AG09319 (cell line): ENCODE results near the gene SLC16A5.

ENCODE experiments used
- DNase-seq: peaks from one replicate; pipeline ENCODE4 v3.0.0-alpha.2; 2010; ENCODE audit warnings: low read depth; ENCODE audit errors: extremely low read depth
- TF ChIP-seq, protein P1 (sequence below): IDR thresholded peaks from 2 replicates; pipeline ENCODE4 v1.5.1; 2011; ENCODE audit warnings: low read depth, mild to moderate bottlenecking, inconsistent platforms, low read length, moderate library complexity

SLC16A5 gene

DNA sequence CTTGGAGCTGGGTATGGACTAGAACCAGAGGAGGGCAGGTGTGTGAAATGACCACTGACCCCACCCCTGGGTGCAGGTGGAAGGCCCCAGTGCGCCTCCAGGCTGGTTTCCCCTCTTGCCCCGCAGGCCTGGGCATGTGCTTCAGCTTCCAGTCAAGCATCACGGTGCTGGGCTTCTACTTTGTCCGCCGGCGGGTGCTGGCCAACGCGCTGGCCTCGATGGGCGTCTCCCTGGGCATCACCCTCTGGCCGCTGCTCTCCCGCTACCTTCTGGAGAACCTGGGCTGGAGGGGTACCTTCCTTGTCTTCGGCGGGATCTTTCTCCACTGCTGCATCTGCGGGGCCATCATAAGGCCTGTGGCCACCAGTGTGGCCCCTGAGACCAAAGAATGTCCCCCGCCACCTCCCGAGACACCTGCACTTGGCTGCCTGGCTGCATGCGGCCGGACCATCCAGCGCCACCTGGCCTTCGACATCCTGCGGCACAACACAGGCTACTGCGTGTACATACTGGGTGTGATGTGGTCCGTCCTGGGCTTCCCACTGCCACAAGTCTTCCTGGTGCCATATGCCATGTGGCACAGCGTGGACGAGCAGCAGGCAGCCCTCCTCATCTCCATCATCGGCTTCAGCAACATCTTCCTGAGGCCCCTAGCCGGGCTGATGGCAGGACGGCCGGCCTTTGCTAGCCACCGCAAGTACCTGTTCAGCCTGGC lies 12.3 kb downstream of the SLC16A5 start:
- no peak for DNase-seq
- TF ChIP-seq, protein P1, sequence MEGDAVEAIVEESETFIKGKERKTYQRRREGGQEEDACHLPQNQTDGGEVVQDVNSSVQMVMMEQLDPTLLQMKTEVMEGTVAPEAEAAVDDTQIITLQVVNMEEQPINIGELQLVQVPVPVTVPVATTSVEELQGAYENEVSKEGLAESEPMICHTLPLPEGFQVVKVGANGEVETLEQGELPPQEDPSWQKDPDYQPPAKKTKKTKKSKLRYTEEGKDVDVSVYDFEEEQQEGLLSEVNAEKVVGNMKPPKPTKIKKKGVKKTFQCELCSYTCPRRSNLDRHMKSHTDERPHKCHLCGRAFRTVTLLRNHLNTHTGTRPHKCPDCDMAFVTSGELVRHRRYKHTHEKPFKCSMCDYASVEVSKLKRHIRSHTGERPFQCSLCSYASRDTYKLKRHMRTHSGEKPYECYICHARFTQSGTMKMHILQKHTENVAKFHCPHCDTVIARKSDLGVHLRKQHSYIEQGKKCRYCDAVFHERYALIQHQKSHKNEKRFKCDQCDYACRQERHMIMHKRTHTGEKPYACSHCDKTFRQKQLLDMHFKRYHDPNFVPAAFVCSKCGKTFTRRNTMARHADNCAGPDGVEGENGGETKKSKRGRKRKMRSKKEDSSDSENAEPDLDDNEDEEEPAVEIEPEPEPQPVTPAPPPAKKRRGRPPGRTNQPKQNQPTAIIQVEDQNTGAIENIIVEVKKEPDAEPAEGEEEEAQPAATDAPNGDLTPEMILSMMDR: no peak

DNA sequence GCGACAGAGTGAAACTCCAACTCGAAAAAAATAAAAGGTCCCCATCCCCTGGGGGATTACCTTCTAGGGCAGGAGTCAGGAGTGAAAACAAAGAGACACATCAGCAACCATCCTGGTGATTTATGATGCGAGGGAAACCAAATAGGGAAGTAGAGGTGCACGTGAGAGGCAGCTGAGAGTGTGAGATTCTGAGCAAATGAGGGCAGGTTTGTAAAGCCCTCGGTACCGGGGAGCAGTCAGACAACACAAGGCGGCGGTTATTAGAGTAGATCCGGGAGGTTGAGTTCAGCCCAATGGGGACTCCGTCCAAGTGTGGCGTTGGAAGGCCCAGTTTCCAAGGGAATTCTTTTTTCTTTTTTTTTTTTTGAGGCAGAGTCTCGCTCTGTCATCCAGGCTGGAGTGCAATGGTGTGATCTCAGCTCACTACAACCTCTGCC lies 14.6 kb downstream of the SLC16A5 start:
- DNase-seq: no peak
- TF ChIP-seq, protein P1: no peak

DNA sequence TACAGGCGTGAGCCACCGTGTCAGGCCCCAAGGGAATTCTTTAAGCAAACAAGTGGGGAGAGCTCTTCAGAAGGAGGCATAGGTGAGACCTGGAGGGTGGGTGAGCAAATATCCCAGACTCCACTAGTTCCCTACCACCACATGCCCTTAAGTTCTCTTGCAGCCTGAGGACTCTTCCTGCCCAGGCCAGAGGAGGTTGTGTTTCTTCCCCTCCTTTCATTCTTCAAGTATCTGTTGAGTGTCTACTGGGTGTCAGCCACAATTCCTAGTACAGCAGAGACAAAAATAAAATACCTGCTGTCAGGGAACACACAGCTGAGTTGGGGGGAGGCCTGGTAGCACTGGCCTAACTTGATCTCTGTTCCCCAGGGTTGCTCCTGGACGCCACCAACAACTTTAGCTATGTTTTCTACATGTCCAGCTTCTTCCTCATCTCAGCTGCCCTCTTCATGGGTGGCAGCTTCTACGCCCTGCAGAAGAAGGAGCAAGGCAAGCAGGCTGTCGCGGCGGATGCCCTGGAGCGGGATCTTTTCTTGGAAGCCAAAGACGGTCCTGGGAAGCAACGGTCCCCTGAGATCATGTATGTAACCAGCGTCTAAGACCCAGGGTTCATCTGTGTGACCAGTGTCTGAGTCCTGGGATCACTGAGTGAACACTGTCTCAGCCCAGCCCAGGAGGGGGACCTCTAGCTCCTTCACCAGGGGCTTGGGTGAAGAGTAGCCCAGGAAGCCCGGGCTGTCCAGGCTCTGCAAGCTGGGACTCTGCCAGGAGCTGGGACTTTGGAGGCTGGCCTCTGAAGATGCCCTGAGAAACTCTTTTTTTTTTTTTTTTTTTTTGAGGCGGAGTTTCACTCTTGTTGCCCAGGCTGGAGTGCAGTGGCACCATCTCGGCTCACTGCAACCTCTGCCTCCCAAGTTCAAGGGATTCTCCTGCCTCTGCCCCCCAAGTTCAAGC lies 16.1 kb downstream of the SLC16A5 start:
- no peak for DNase-seq
- TF ChIP-seq, protein P1: no peak

DNA sequence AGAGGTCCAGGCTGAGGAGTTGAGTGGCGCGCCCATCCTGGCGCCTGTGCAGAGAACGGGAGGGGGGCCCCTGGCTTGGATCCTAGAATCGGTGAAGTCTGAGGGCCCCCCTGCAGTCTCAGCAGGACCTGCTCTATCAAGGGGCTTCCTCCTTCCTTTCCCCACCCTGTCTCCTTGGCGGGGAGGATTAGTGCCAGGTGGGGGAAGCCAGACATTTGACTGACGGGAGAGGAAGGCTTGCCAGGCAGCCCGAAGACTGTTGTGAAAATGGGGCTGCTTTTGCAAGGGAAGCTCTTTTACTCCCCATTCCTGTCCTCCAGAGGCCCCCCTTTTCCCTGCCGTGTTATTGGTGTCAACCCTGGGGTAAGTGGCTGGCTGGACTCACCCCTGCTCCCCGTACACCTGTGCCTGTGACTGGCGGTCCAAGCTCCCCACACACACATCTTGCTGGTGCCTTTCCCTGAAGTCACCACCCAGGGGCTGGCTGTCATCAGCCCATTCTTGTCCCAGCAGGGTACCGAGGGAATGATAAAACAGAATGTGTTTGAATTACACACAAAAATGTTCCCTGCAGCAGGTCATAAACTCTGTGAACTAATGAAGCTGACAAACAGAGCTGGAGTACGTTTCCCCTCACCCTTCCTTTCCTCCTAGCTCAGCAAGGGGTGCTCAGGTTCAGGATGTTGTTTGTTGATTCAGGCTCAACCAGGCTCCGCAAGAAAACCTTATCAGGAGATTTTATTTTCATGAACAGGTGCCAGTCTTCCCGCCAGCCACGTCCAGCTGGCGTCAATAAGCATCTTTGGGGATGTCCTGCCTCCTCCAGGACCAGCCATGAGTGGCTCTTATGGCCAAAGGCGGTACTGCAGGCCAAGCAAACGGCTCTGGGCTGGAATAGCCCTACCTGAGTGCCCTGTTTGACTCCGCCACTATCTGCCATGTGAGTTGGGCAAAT lies 17.6 kb downstream of the SLC16A5 start:
- TF ChIP-seq, protein P1: peak; percentile 56
- DNase-seq: no peak

DNA sequence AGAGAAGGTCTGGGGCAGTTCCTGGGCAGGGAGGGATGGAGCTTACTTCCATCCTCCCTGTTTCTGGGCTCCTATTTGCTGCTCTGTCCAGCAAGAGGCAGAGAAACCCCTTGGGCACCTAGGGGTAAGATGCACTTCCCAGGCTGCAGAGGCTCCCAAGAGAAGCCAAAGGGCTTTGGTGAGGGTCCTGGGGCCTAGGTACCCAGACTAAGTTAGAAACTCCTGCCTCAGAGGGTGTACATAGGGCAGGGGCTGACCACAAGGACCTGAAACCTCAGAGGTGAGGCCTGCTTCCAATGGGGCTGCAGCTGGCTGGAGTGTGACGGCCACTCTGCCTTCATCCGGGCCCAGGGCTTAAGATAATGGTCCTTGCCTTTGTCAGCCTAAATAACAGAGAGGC lies 20.4 kb downstream of the SLC16A5 start:
- no peak for DNase-seq
- TF ChIP-seq, protein P1: no peak

DNA sequence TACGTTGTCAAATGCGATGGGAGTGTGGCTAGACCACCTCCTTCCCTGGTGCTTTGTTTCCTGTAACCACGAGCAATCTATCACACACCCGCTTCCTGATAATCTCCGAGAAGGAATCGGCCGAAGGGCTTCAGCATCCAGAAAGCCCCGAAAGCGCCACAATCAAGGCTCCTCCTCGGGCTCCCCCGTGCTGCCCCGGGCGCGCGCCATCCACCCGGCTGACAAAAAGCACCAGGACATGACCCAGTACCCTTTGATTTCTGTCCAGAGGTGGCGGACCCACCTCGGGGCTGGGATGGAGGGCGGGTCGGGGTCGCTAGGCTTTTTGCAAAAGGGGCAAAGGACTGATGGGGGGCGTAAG lies 21.3 kb downstream of the SLC16A5 start:
- TF ChIP-seq, protein P1: no peak
- no peak for DNase-seq
